HFFc6 (cell line): ENCODE measurements around the gene ZNFX1. TPM values are rescaled to one million over a fixed set of nuclear protein-coding genes. Genes with fewer than 3 reads are reported as not detected.

ENCODE experiments used
- DNase-seq: peaks from one replicate; pipeline ENCODE4 v3.0.0-alpha.2; 2018
- H3K27ac Mint-ChIP-seq: 2 replicates; pipeline ENCODE4 v1.8.0; 2020; ENCODE audit warnings: mild to moderate bottlenecking, mixed read lengths
- H3K27me3 Mint-ChIP-seq: 2 replicates; pipeline ENCODE4 v1.8.0; 2021; ENCODE audit warnings: mild to moderate bottlenecking, moderate library complexity, mixed read lengths; ENCODE audit not compliant: insufficient read depth
- H3K36me3 Mint-ChIP-seq: 2 replicates; pipeline ENCODE4 v1.8.0; 2021; ENCODE audit warnings: low read depth, mixed read lengths
- H3K4me1 Mint-ChIP-seq: 2 replicates; pipeline ENCODE4 v1.8.0; 2020; ENCODE audit warnings: low read depth, mixed read lengths
- H3K4me3 Mint-ChIP-seq: 2 replicates; pipeline ENCODE4 v1.8.0; 2020; ENCODE audit warnings: mild to moderate bottlenecking, moderate library complexity, mixed read lengths
- H3K9me3 Mint-ChIP-seq: 2 replicates; pipeline ENCODE4 v1.8.0; 2020; ENCODE audit warnings: mild to moderate bottlenecking, mixed read lengths
- total RNA-seq, 6 experiments: library from RNA; stranded (reverse); fragmentation: NEBNext Ultra II Directional; extraction: Animal tissue kit (Norgen Biotek cat#: 25700); gene quantifications; 2 replicates in 1 of 6; 3 replicates in 5 of 6; pipeline ENCODE4 v1.2.3, GENCODE V29; 2021
- TF ChIP-seq, protein P1 (sequence below): fragments of 200-600 bp; sonication (generic); IDR thresholded peaks from 2 replicates; pipeline ENCODE4 v1.5.0; 2021; ENCODE audit warnings: antibody characterized with exemption, mild to moderate bottlenecking

The ZNFX1 gene
- total RNA-seq, 6 experiments from 2014 or later, result 36.1 to 41.0 (median 38.7) TPM

DNA sequence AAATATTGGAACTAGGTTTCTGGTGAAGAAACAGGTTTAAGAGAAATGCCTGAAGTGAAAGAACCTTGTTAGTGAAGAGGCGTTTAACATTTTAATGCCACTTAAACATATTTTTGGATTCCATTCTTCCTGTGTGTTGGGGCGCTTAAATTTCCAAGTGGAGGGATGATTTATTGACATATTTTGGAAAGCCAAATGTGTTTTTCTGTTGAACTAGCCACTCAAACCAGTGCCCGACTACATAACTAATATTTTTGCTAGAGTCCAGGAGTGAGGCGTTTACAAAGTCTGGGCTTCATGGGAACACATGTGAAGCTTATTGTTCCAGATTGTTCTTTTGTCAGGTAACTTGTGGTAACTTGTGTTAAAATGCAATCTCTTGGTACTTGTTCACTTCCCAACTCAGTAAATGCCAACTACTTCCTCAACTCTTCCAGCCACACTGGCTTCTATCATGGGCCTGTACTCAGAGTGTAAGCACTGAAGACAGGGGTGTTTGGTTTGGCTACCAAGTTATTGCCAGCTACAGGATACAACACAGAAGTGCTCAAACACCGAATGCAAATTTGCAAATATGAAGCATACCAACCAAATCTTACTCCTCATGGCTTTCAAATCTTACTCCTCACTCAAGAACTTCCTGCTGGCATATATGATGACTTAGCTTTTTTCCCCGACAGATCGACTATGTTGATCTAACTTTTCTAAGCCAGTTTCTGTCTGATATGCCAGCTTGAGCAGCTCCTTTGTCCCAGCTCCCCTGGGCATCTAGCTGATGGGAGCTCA lies 2.0 kb upstream of the ZNFX1 start:
- Mint-ChIP-seq H3K9me3 (peaks cover 65% of the 10 kb centered on the region), H3K27me3 (peaks cover 48% of the 10 kb centered on the region), H3K36me3 (peaks cover 75% of the 10 kb centered on the region), H3K27ac (peak overlapping the region; percentile 99), H3K4me3 (peak overlapping the region; percentile 100), H3K4me1 (peaks cover 73% of the 10 kb centered on the region)
- no peak for DNase-seq
- TF ChIP-seq, protein P1, sequence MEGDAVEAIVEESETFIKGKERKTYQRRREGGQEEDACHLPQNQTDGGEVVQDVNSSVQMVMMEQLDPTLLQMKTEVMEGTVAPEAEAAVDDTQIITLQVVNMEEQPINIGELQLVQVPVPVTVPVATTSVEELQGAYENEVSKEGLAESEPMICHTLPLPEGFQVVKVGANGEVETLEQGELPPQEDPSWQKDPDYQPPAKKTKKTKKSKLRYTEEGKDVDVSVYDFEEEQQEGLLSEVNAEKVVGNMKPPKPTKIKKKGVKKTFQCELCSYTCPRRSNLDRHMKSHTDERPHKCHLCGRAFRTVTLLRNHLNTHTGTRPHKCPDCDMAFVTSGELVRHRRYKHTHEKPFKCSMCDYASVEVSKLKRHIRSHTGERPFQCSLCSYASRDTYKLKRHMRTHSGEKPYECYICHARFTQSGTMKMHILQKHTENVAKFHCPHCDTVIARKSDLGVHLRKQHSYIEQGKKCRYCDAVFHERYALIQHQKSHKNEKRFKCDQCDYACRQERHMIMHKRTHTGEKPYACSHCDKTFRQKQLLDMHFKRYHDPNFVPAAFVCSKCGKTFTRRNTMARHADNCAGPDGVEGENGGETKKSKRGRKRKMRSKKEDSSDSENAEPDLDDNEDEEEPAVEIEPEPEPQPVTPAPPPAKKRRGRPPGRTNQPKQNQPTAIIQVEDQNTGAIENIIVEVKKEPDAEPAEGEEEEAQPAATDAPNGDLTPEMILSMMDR, result no peak

DNA sequence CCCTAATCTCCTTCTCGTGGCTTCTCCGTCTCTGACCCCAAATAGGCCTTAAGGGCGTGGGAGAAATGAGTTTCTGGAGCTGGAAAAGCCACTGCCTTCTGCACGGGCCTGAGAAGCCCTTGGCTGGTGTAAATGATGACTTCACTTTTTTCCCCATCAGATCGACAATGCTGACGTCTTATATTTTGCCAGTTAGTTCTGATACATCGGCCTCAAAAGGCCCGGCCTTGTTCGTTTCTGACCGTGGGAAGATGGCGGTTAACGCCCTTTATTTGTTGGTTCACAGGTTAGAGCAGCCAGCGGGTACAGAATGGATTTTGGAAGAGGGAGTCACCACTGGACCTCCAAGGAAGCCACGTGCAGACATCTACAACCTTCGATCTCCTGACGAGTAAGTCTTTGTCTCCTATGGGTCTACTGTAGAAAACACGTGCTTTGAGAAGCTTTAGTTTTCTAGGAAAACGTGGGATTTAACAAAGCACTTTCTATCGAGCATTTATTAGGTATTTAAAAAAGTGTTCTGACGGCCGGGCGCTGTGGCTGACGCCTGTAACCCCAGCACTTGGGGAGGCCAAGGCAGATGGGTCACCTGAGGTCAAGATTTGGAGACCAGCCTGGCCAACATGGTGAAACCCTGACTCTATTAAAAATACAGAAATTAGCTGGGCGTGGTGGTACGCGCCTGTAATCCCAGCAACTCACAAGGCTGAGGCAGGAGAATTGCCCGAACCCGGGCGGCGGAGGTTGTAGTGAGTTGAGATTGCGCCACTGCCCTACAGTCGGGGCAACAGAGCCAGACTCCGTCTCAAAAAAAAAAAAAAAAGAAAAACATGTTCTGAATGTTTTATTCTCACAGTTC lies 1.2 kb upstream of the ZNFX1 start:
- peaks cover 67% of the 10 kb centered on the region for H3K36me3 Mint-ChIP-seq
- peaks cover 48% of the 10 kb centered on the region for H3K27me3 Mint-ChIP-seq
- TF ChIP-seq, protein P1, result no peak
- H3K9me3 Mint-ChIP-seq, result peaks cover 59% of the 10 kb centered on the region
- H3K27ac Mint-ChIP-seq, result peak overlapping the region; percentile 99
- H3K4me3 Mint-ChIP-seq, result peak overlapping the region; percentile 100
- no peak for DNase-seq
- peaks cover 65% of the 10 kb centered on the region for H3K4me1 Mint-ChIP-seq

DNA sequence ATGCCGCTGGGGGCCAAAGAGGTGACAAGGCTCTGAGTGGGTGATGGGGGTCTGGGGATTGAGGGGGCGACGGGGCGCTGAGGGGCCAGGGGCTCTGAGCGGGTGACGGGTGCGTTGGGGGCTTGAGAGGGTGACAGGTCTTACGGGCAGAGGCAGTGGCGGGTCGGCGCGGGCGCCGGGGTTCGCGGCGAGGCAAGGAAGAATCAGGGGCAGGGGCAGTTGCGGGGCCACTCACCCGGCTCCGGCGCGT lies 146 bp downstream of the ZNFX1 start:
- Mint-ChIP-seq H3K27me3 (peaks cover 40% of the 10 kb centered on the region), H3K9me3 (peaks cover 46% of the 10 kb centered on the region), H3K4me1 (peaks cover 52% of the 10 kb centered on the region), H3K36me3 (peaks cover 54% of the 10 kb centered on the region), H3K4me3 (peak overlapping the region; percentile 100), H3K27ac (peak overlapping the region; percentile 99)
- DNase-seq, result no peak
- TF ChIP-seq, protein P1, result no peak

DNA sequence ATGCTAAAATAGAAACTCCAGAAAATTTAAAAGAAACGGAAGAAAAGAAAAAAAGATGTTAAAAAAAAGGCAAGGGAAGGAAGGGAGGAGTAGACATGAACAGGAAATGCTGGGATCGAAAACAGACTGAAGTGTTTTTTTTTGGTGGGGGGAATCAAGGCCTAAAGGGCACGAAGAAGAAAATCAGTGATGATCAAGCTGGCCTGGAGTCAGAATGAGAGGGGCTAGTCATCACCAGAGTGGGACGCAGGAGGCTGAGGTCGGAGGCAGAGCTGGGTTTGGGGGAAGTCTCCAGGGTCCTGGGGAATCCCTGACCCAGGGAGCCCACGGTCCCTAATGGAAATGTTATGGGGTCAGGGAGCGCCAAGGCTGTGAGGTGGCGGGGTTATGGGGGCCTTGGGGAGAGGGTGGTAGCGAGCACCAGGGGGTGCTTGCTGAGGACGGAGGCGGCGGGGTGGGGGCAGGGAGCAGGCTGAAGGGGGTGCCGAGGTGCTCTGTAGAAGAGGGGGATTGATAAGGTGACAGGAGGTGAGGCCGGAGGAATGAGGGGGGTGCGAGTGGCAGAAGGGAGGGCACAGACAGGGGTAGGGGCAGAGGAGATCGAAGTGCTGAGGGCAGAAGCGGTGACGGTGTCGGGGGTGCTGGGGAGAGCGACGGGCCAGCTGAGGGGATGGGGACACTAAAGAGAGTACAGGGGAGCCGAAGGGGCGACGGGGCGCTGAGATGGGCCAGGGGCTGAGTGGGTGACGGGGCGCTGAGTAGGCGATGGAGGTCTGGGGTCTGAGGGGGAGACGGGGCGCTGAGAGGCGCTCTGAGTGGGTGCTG lies 684 bp downstream of the ZNFX1 start:
- H3K4me1 Mint-ChIP-seq, result peaks cover 46% of the 10 kb centered on the region
- no peak for DNase-seq
- peak overlapping the region; percentile 99 for H3K27ac Mint-ChIP-seq
- TF ChIP-seq, protein P1, result no peak
- H3K9me3 Mint-ChIP-seq, result peaks cover 40% of the 10 kb centered on the region
- peaks cover 48% of the 10 kb centered on the region for H3K36me3 Mint-ChIP-seq
- H3K27me3 Mint-ChIP-seq, result peaks cover 35% of the 10 kb centered on the region
- peak overlapping the region; percentile 100 for H3K4me3 Mint-ChIP-seq

DNA sequence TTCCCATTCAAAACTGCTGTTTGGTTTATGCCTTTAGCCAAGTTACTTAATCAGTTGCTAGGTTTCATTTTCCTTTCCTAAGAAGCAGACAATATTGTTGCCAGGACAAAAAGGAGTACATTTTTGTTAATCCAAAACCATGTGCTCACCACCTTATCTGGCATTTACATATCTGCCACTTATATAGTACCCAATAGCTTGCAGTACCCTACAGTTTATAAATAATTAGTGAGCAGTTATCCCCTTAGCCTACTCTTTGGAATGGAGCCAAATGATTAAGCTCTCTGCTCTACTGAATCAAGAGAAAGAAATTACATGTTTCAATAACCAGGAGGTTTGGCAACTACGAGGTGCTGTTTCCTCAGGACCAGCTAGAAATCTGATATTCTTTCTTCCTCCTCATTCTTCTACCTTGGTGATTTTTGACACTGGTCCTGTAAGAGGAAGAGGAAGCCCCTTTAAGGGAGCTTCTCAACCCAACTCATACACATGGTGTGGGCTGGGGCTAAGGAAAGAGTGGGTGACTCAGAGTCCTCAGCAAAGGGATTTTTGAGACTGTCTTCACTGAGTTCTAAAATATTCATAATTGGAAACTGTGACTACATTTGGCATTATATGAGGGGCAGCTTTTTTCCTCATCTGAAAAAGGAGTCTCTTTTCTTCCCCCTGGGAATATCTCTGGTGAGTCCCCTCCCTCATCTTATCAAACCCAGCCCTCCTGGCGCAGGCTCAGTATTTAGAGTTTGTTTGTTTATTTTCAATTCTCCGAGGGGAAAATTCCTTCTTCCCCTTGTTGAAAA lies 1.5 kb downstream of the ZNFX1 start:
- Mint-ChIP-seq H3K27me3 (peaks cover 29% of the 10 kb centered on the region), H3K4me3 (peak overlapping the region; percentile 100), H3K9me3 (peaks cover 32% of the 10 kb centered on the region), H3K27ac (peak overlapping the region; percentile 99), H3K36me3 (peaks cover 44% of the 10 kb centered on the region), H3K4me1 (peaks cover 38% of the 10 kb centered on the region)
- DNase-seq, result peak; percentile 45
- TF ChIP-seq, protein P1, result no peak
